ENCODE measurements around the gene DIDO1.

DIDO1 gene

DNA sequence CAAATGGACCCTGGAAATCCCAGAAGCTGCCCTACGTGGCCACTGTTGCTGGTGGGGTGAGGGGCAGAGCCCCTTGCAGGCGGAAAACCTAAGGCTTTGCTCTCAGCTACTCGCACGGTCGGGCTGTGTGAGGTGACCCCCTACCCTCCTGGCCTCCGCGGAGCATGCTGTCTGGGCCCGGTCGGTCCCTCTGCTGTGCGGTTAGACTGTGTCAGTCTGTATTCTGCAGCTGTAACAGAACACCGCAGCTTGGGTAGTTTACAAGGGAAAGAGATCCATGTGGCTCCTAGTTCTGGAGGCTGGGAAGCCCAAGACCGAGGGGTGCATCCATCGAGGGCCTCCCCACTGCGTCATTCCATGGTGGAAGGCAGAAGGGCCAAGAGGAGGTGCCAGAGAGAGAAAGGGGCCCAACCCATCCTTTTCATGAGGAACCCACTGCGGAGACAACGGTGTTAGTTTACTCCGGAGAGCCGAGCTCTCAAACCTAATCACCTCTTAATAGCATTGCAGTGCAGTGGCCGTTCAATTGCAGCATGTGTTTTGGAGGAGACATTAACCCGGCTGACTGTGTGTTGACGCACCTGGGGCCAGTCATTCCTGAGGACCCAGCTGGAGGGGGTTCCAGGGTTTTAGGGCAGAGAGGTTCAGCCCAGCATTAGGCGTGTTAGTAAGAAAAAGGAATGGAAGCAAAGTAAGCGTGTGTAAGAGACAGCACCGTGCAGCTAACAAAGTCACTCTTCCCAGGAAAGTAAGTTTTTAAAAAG, 91.2 kb downstream of the DIDO1 start:
- DNase-seq (ENCODE audit: low spot score) = no peak

DNA sequence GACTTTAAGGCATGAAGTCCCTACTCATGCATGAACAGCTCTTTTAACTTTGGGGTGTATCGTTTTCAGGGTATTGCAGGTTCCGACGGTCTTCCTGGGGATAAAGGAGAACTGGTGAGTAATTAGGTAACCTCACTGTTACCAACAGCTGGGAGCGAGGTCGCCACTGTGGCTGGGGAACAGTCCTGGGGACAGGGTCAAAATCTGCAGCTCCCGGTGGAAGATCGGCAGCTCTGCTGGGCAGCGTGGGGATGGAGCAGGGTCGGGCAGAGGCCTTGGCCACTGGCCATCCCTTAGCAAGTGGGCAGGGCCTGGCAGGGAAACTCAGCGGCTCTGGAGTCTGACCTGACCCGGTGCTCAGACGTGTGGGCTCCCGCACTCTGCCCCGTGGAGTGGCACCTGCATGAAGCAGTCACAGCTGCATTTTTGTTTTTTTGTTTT, 93.3 kb downstream of the DIDO1 start:
- DNase-seq (ENCODE audit: low spot score) = no peak

DNA sequence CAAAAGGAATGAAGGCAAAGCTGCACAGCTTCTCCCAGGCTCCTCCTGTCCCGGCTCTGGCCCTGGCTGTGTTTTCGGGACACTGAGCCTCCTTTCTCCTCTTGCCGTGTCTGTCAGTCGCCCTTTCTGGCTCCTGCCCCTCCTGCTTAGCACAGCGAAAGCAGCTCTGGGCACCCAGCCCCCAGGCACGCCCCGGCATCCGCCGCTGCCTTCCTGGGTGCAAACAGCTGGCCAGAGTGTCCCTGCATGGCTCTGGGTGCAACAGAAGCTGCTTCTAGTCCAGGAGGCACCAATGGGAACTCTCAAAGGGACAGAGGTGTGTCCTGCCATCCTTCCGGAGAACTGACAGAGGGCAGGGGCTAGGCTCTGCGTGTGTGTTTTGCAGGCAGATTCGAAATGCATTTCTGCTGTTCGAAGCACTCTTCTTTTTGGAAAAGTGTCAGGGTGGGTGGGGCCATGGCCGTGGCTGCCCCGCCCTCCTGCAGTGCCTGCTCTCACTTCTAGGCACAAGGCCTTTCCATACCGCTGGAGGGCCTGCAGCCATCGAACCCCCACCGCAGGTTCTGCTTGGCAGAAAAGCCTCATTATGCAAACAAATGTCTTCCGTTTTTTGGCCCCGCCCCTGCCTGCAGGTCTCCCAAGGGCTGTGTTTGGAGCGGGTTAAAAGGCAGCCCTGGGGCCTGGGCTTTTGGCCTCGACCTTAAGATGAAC, 93.9 kb downstream of the DIDO1 start:
- DNase-seq (ENCODE audit: low spot score) = no peak

- DNase-seq (ENCODE audit: low spot score) = no peak
These were observed 94.5 kb downstream of the DIDO1 start for GRCh38 chr20:62831854-62832211.

DNA sequence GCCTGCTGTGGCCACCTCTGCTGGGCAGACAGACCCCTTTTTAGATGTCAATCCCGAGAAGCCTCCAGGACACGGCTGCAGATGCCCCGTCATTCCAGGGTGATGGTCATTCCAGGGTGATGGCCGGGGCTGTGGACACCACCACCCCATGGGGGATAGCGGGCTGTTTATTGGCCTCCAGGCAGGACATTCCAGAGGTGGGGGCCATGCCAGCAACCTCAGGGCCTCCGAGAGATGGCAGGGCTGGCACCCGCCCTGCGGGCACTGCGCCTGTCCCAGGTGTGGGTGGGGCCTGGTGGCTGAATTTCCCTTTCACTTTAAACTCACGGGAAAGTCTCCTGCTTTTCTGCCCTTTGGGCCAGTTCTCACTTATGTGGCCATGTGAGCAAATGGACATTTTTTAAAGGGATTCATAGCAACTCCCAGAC, 94.9 kb downstream of the DIDO1 start:
- DNase-seq (ENCODE audit: low spot score) = no peak

DNA sequence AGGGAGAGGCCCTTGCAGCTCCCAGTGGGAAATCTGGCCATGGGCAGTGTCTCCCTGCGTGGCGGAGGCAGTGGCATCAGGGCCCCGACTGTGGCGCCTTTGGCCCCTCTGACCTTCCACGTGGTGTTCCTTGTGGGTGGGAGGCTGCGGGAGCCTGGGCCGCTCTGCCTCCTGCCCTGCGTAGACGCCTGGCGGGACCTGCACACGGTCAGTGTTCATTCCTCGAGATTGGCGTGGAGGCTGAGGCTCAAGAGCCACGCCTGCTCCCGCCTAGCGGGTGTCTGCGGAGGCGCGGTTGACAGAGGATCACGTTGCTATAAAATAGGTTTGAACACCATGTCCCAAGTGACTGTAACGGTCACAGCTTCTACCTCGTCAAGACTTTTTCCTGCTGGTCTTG, 95.5 kb downstream of the DIDO1 start:
- no peak for DNase-seq (ENCODE audit: low spot score)

GRCh38 chr20:62830251-62830650, 96.1 kb downstream of the DIDO1 start:
- DNase-seq (ENCODE audit: low spot score) = no peak

- DNase-seq (ENCODE audit: low spot score) = no peak
These were observed 96.8 kb downstream of the DIDO1 start for GRCh38 chr20:62829231-62830230.

- DNase-seq (ENCODE audit: low spot score) = no peak
These were observed 97.6 kb downstream of the DIDO1 start for GRCh38 chr20:62828511-62829230.

GRCh38 chr20:62828051-62828450, 98.3 kb downstream of the DIDO1 start:
- no peak for DNase-seq (ENCODE audit: low spot score)

Data from HuH-7 (cell line).